HepG2 (cell line): Measurements from ENCODE around the gene PNP. TPM values are rescaled to one million over a fixed set of nuclear protein-coding genes. Genes with fewer than 3 reads are reported as not detected.
A peak's percentile ranks its signal among the peaks of the same experiment; 100 is the strongest.

Source experiments
- AGO2 ChIP-seq: fragments of 200-400 bp; formaldehyde crosslinking; optimal IDR thresholded peaks from 2 replicates; pipeline ENCODE3; 2017; ENCODE audit warnings: mild to moderate bottlenecking, low read depth, low read length, moderate library complexity
- E2F1 ChIP-seq: sonication (generic); formaldehyde crosslinking; IDR thresholded peaks from 2 replicates; pipeline ENCODE4 v1.5.0; 2020; ENCODE audit warnings: missing genetic modification reagents
- FOSL2 ChIP-seq: sonication (generic); formaldehyde crosslinking; IDR thresholded peaks from 2 replicates; pipeline ENCODE4 v1.4.0; 2020; ENCODE audit warnings: missing genetic modification reagents
- GABPA ChIP-seq, 2 experiments: IDR thresholded peaks; 2 replicates each; pipeline ENCODE4 v1.6.1; 2011 to 2016; ENCODE audit warnings: low read depth in 2 of 2, low read length in 1 of 2, missing biosample characterization in 1 of 2, missing genetic modification characterization in 1 of 2
- HOMEZ ChIP-seq: IDR thresholded peaks from 2 replicates; pipeline ENCODE4 v1.6.1; 2016; ENCODE audit warnings: low read depth
- JUNB ChIP-seq: sonication (generic); formaldehyde crosslinking; IDR thresholded peaks from 2 replicates; pipeline ENCODE4 v1.8.0; 2022; ENCODE audit warnings: missing genetic modification reagents, mild to moderate bottlenecking, borderline replicate concordance
- SRF ChIP-seq: IDR thresholded peaks from 2 replicates; pipeline ENCODE4 v1.6.1; 2011; ENCODE audit warnings: mild to moderate bottlenecking, low read depth, low read length, moderate library complexity
- STAT5B ChIP-seq: sonication (generic); formaldehyde crosslinking; IDR thresholded peaks from 2 replicates; pipeline ENCODE4 v1.4.0; 2020; ENCODE audit warnings: missing genetic modification reagents
- U2AF1 ChIP-seq: fragments of 200-400 bp; formaldehyde crosslinking; optimal IDR thresholded peaks from 2 replicates; pipeline ENCODE3; 2017; ENCODE audit warnings: mild to moderate bottlenecking, low read depth, low read length
- ZKSCAN8 ChIP-seq: IDR thresholded peaks from 2 replicates; pipeline ENCODE4 v1.6.1; 2016; ENCODE audit warnings: borderline replicate concordance, missing genetic modification reagents, missing compliant biosample characterization
- ZNF549 ChIP-seq: sonication (generic); formaldehyde crosslinking; IDR thresholded peaks from 2 replicates; pipeline ENCODE4 v1.5.0; 2020; ENCODE audit warnings: missing genetic modification reagents
- ZNF574 ChIP-seq: sonication (generic); formaldehyde crosslinking; IDR thresholded peaks from 2 replicates; pipeline ENCODE4 v1.4.0; 2020; ENCODE audit warnings: missing genetic modification reagents
- ZNF619 ChIP-seq: sonication (generic); formaldehyde crosslinking; IDR thresholded peaks from 2 replicates; pipeline ENCODE4 v1.4.0; 2020; ENCODE audit warnings: mild to moderate bottlenecking, missing genetic modification reagents
- ZNF777 ChIP-seq: sonication (generic); formaldehyde crosslinking; IDR thresholded peaks from 2 replicates; pipeline ENCODE4 v1.4.0; 2020; ENCODE audit warnings: missing genetic modification reagents
- ZNF850 ChIP-seq: sonication (generic); formaldehyde crosslinking; conservative IDR thresholded peaks from 2 replicates; pipeline ENCODE4 v1.9.0; 2021; ENCODE audit warnings: mild to moderate bottlenecking, missing genetic modification reagents
- ZZZ3 ChIP-seq: sonication (generic); formaldehyde crosslinking; IDR thresholded peaks from 2 replicates; pipeline ENCODE4 v1.4.0; 2020; ENCODE audit warnings: missing genetic modification reagents, mild to moderate bottlenecking, borderline replicate concordance
- polyA plus RNA-seq, 8 experiments: library from polyadenylated mRNA; depleted of rRNA in 3 of 8; stranded (reverse) in 7 of 8; unstranded in 1 of 8; fragments of >200 nt; fragmentation: Illumina TruSeq in 4 of 8; extraction: Trizol in 4 of 8; gene quantifications; 2 replicates each; pipeline versions ENCODE4 v1.2.1 to v1.2.3, GENCODE V29; 2011 to 2016; ENCODE audit warnings: low read depth in 4 of 8, missing spikeins in 1 of 8, mixed read lengths in 1 of 8; ENCODE audit not compliant: insufficient read depth in 1 of 8
- total RNA-seq, 5 experiments: library from RNA; depleted of rRNA; stranded (reverse); fragments of >200 nt; fragmentation: Illumina TruSeq; extraction: Trizol; gene quantifications; 2 replicates each; pipeline ENCODE4 v1.2.3, GENCODE V29; 2016; ENCODE audit warnings: low read depth in 1 of 5
- TF ChIP-seq, protein P1 (sequence below), 2 experiments: sonication (generic) in 1 of 2; formaldehyde crosslinking in 1 of 2; IDR thresholded peaks; 2 replicates each; pipeline versions ENCODE4 v1.4.0 to v1.6.1; 2018 to 2020; ENCODE audit warnings: missing genetic modification reagents in 2 of 2, borderline replicate concordance in 1 of 2, low read depth in 1 of 2, mild to moderate bottlenecking in 1 of 2, missing biosample characterization in 1 of 2
- TF ChIP-seq, protein P2 (sequence below): fragments of 450-650 bp; IDR thresholded peaks from 2 replicates; pipeline ENCODE4 v1.6.1; 2017

PNP gene
- total and polyA plus RNA-seq, 2 of the 13 experiments (the other 11 are each of a cell fraction or from before 2014, with no cell fraction given) = 45.4 to 74.8 TPM

- TF ChIP-seq GABPA (IDR thresholded peaks at IDR 0.05; ENCODE audit: low read depth, low read length) = no peak
- peak; percentile 54; the same call in 1 of the 2 replicates for TF ChIP-seq GABPA (CRISPR knock-in tag; IDR thresholded peaks at IDR 0.05; ENCODE audit: low read depth)
- TF ChIP-seq, protein P1, sequence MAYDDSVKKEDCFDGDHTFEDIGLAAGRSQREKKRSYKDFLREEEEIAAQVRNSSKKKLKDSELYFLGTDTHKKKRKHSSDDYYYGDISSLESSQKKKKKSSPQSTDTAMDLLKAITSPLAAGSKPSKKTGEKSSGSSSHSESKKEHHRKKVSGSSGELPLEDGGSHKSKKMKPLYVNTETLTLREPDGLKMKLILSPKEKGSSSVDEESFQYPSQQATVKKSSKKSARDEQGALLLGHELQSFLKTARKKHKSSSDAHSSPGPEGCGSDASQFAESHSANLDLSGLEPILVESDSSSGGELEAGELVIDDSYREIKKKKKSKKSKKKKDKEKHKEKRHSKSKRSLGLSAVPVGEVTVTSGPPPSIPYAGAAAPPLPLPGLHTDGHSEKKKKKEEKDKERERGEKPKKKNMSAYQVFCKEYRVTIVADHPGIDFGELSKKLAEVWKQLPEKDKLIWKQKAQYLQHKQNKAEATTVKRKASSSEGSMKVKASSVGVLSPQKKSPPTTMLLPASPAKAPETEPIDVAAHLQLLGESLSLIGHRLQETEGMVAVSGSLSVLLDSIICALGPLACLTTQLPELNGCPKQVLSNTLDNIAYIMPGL (CRISPR knock-in tag; IDR thresholded peaks at IDR 0.05; ENCODE audit: borderline replicate concordance in 1 of 2, low read depth in 1 of 2) = peak; percentile 52 to 92; a peak in 3 of 4 replicates
- TF ChIP-seq ZNF549 (CRISPR knock-in tag) = no peak
- TF ChIP-seq JUNB (CRISPR knock-in tag) = no peak
- no peak; the same call in 1 of the 2 replicates for TF ChIP-seq ZNF777 (CRISPR knock-in tag)
- peak; percentile 71; the same call in 1 of the 2 replicates for TF ChIP-seq FOSL2 (CRISPR knock-in tag)
- peak; percentile 71; the same call in 1 of the 2 replicates for TF ChIP-seq ZZZ3 (CRISPR knock-in tag)
- TF ChIP-seq, protein P2, sequence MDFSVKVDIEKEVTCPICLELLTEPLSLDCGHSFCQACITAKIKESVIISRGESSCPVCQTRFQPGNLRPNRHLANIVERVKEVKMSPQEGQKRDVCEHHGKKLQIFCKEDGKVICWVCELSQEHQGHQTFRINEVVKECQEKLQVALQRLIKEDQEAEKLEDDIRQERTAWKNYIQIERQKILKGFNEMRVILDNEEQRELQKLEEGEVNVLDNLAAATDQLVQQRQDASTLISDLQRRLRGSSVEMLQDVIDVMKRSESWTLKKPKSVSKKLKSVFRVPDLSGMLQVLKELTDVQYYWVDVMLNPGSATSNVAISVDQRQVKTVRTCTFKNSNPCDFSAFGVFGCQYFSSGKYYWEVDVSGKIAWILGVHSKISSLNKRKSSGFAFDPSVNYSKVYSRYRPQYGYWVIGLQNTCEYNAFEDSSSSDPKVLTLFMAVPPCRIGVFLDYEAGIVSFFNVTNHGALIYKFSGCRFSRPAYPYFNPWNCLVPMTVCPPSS = no peak
- TF ChIP-seq HOMEZ = peak; percentile 98
- 0 out of 2 replicates have a peak, but pooled peaks have one; percentile 63 for TF ChIP-seq STAT5B (CRISPR knock-in tag)
- no peak for TF ChIP-seq SRF
- no peak for TF ChIP-seq ZNF850
- TF ChIP-seq ZKSCAN8 (CRISPR knock-in tag) = no peak; the same call in 1 of the 2 replicates
- TF ChIP-seq AGO2 = peak; percentile 75
- peak; percentile 96 for TF ChIP-seq E2F1 (CRISPR knock-in tag)
- TF ChIP-seq ZNF619 (CRISPR knock-in tag) = no peak
- peak; percentile 91 for TF ChIP-seq ZNF574 (CRISPR knock-in tag)
- no peak for TF ChIP-seq U2AF1
Observed at GRCh38 chr14:20461225-20462141, 7.7 kb upstream of the PNP start, which contains the start of gene PIP4P1 (continued).
